ENCODE measurements around the gene TMEM114.

TMEM114 gene

DNA sequence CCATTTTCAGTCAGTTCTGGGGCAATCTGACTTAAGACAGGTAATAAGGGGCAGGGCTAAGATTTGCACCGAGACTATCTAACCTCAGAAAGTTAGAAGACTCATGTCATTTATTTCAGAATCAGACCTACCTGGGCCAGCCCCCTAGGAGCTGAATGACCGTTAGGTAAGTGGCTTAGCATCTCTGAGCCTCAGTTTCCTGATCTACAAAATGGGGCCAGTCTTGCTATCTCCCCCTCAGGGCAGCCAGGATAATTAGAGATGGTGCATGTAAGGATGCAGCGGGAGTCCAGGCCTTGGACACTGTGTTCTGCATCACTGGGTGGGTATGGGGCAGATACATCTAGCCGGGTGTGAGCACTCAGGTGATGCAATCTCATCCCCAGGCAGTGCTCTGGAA is 20.8 kb upstream of the TMEM114 start:
- DNase-seq: no peak

GRCh38 chr16:8607214-8607613 is 16.9 kb upstream of the TMEM114 start:
- DNase-seq: no peak

- no peak for DNase-seq
These were observed 15.2 kb upstream of the TMEM114 start for GRCh38 chr16:8605554-8605953.

DNA sequence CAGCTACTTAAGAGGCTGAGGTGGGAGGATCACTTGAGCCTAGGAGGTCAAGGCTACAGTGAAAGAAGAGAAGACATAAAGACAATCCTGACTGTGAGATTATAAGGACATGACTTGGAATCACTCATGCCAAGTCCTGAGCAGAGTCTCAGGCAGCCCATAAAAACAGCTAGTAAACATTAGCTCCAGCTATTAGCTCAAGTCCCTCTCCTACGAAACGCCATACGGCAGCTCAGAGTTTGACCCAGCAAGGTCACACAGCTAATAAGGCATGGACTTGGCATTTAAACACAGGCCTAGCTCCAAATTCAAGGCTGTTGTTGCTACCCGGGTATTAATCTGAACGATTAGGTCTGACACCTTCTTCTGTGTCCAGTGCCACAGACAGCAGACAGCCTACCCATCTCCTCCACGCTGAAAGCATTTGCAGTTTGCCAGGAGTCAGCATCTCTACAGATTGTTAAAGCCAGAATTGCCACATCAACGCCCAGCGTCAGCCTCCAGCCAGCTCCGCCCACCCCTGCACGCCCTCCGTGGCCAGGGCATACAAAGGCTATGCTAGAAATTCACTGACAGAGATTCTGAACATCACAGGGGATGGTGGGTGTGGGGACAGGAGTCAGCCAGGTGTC is 9.9 kb upstream of the TMEM114 start:
- DNase-seq: no peak

DNA sequence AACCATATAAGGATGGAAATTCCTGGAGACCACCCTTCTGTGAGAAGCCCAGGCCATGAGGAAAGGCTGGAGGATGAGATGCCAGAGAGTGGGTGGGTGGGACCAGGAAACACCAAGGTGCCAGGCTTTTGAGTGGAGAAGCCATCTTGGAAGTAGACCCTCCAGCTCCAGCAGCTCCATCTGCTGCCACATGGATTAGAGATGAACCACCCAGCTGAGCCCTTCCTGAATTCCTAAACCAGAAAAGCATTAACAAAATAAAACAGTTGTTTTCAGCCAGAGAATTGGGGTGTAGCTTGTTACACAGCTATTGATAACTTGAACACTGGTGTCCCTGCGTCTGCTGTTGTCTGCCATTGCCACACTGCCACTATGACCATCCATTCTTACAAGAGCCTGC is 6.3 kb upstream of the TMEM114 start:
- no peak for DNase-seq

DNA sequence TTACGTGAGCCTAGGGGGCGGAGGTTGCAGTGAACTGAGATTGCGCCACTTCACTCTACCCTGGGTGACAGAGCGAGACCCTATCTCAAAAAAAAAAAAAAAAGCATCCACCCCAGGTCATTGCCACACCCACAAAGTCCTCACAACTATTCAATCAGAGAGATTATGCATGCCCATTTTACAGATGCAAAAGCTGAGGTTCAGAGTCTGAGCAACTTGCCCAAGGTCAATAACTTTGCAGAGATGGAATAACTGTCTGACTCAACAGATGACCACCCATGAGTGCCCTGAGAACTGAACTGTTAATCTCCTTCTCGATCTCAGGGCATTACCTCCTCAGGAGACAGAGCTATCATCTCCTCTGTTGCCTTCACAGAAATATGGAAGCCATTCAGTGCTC is 5.5 kb upstream of the TMEM114 start:
- DNase-seq: no peak

GRCh38 chr16:8594149-8594666 is 3.9 kb upstream of the TMEM114 start:
- no peak for DNase-seq

DNA sequence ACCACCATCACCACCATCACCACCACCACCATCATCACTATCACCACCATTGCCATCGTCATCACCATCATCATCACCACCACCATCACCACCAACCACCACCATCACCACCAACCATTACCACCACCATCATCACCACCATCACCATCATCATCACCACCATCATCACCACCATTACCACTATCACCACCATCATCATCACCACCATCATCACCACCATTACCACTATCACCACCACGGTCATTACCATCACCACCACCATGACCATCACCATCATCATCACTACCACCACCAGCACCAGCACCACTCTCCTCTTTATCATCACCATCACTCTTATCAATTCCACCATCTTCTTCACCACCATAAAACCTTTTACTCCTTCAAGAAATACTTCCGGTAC is 1.1 kb upstream of the TMEM114 start:
- no peak for DNase-seq

GRCh38 chr16:8590811-8591210 is 500 bp upstream of the TMEM114 start:
- no peak for DNase-seq

DNA sequence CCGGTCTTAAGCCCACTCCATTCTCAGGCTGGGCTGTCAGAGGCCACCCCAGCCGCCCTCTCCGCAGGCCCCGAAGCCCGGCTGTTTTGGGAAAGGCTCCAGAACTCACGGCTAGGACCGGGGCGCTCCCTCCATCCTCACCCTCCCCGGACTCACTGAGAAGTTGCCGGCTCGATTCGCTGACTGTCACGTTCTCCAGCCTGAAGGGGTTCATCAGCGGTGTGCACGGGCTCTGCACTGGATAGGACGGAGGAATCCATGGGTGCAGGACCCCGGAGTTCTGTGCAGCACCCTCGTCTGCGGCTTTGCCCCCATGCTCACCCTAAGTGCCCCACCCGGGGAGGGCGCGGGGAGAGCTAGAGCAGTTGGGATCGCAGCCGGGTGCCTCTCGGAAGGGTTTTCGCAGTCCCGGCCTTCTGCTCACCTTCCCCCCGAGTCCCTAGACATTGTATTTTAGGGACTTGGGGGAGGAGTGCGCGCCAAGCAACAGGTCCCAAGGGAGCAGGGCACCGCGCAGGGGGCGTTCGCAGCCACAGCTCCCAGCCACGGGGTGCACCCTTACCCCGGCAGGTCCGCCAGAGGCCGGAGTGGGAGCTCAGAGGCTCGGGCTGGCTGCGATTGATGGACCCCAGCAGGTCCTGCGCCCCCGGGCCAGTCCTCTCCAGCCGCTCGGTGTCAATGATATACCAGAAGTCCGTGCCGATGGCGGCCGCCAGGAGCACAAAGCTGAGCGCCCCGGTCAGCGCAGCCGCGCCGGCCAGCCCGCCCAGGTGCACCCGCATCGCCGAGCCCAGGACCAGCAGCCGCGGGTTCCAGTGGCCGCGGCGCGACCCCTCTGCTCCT is 1.0 kb downstream of the TMEM114 start:
- no peak for DNase-seq

DNA sequence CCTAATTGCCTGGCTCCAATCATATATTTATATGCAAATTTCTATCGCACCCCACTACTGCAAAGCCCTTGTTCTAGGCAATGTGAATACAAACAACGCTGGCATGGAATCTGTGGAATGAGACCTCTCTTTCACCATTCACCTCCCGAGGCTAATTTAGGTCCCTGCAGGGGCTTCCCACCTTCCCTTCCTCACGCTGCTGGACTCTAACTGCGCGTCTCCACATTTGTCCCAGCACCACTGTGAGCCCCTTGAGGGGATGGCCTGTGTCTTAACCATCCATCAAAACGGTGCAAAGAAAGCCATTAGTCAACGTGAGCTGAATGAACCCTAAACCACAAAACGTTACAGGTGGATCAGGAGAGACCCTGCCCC is 1.6 kb downstream of the TMEM114 start:
- DNase-seq: no peak

GRCh38 chr16:8587065-8587464 is 3.2 kb downstream of the TMEM114 start:
- no peak for DNase-seq

DNA sequence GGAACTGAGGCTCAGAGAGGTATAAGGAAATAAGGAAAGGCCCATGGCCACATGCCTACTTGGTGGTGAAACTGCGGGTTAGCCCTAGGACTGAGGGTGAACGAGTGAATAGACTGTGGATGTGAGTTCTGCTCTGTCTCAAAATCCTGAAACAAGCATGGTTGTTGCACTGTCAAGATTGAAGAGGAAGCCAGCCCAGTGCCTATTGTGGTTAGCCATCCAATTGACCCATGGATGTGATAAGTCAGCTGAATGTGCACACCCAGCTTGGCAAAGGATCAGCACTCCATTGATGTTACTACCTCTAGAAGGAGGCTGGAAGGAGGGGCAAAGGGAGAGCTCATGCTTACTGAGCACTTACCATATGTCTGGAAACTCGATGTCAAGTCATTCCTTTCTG is 4.5 kb downstream of the TMEM114 start:
- no peak for DNase-seq

GRCh38 chr16:8585041-8585440 is 5.3 kb downstream of the TMEM114 start:
- no peak for DNase-seq

DNA sequence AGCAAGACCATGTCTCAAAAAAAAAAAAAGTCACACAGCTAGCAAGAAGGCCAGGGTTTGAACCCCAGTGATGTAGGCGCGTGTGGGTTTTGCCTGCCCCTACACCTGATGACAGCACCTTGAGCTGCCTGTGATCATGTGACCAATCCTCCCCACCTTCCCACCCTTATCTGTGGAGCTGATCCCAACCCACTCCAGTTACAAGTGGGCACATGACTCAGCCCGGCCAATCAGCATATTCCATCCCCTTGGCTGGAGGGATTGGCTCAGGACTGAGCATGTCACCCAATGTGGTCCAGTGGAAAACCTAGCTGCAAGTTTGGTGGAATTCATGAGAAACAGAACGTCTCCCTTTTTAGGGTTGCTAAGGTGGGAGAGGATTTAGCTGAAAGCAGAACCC is 6.6 kb downstream of the TMEM114 start:
- no peak for DNase-seq

GRCh38 chr16:8583199-8583598 is 7.1 kb downstream of the TMEM114 start:
- no peak for DNase-seq

DNA sequence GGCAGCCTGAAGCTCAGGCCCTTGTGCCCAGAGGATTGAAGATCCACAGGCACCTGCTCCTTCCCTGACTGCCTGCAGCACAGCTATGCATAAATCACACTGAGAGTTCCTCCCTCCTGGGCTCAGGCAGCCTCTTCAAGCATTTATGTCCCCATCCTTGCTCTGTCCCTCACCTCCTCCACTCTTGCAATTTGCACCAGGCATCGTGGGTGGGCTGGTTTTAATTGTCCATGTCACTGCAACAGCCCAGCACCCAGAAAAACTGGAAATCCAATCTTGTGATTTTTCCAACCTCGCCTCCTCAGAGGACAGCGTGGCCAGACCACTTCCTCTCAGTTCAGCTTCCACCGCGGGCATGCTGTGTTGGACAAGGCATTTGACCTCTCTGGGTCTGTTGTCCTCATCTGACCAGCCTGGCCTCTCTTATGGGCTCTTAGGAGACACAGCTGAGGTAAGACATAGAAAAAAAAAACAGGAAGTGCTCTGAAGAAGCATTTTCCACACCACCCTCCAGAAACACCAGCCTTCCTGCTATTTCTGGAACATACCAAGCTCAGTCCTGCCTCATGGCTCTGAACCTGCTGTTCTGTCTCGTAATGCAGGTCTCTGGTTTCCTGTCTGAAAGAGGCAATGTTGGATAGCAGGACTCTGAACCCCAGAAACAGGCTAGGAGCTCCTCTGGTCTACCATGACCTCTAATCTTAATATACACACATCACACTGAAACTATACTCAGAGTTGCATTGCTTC is 8.3 kb downstream of the TMEM114 start:
- DNase-seq: no peak

DNA sequence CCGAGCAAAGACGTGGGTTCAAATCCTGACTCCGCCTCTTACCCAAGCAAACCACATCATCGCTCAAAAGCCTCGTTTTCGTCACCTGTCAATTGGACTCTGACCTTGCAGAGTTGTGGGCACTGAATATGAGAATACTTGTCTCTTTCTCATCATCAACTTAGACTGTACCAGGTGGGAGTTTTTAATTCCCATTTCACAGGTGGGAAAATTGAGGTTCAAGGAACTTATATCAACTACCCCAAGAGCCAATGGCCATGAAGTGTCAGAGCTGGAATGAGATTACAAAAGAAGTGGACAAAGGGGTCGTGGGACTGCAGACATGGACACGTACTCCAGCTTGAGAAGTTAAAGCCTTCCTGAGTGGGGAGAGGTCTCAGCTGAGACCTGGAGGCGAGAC is 10.8 kb downstream of the TMEM114 start:
- no peak for DNase-seq

GRCh38 chr16:8577678-8578304 is 12.5 kb downstream of the TMEM114 start:
- no peak for DNase-seq

GRCh38 chr16:8576141-8577004 is 13.9 kb downstream of the TMEM114 start:
- no peak for DNase-seq

- no peak for DNase-seq
These were observed 14.9 kb downstream of the TMEM114 start for GRCh38 chr16:8575399-8575798.

Data from activated T-cell treated with anti-CD3 and anti-CD28 coated beads, Interleukin-2, amount 50 U/mL, for 1 hour (primary cell).